ENCODE measurements around the gene ANKRD18A.

The ANKRD18A gene

GRCh38 chr9:38620483-38621433 is at the start of gene ANKRD18A:
Gene ANKRD18A, minus strand, starts transcription at chr9:38620596. Its CDS starts 311 bp downstream, at chr9:38620285.
- DNase-seq, result peak; percentile 74

DNA sequence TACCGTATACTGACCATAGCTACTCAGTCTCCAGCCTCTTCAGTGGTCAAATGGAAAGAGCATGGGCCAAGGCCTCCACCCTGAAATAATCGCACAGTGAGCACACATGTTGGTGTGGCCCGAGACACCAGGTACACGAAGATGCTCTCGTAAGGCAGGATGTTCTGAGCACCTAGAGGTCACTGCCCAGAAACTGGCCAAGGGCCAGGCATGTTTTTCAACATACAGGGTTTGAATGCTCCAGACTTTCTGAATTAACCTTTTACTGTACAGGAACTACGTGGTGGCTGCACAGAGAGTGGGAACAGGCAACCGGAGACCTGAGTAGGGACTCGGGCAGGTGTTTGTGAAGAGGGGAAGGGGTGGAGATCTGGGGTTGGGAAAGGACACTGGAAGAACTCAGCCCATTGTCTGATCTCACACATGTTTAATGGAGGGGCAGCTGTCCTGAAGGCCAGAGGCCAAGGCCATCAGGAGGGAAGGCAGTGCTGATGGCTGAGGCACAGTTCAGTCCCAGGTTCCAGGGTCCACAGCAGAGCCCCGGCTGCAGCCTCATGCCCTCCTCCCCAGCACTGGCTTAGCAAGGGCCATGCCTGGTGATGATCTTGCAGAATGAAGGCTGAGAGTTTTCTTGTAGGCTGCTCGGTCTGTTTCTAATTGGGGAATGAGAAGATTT is 48.5 kb upstream of the ANKRD18A start:
- no peak for DNase-seq

- no peak for DNase-seq
Observed at GRCh38 chr9:38662763-38663593, 42.6 kb upstream of the ANKRD18A start.

- DNase-seq, result no peak
Observed at GRCh38 chr9:38659538-38659937, 39.1 kb upstream of the ANKRD18A start.

- DNase-seq, result no peak
Observed at GRCh38 chr9:38656896-38657295, 36.5 kb upstream of the ANKRD18A start.

DNA sequence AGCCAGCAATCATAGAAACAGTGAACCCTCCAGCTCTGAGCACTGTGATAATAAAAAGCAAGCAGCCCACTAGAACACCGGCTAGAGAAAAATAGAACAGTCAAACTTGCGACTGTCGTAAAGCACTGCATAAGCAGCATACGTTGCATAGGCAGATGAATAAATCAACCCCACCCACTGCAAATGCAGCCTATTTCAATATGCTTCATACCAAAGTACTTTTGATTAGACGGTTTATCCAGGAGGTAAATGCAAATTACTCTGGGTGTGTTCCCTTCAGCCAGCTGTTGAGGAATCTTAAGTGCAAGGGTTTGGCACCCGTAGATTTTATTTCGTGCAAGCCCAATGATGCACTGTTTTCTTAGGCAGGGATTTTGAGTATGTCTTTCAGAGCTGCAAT is 32.1 kb upstream of the ANKRD18A start:
- DNase-seq, result no peak

DNA sequence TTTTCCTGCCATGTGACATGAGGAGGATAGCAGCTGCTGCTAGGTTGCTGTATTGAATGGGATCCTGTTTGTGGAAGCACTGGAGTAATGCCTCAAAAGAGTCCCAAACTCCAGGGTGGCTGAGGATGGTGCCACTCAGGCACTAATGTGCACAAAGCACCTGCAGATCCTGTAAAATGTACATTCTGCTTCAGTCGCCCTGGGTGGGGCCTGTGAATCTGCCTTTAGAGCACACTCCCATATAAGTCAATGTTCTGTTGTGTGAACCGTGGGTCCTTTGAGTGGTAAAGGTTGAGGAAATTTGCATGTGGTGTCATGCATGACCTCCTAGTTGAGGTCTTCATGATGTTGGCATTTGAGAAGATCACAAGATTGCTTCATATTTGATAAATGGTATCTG is 31.6 kb upstream of the ANKRD18A start:
- DNase-seq, result no peak

DNA sequence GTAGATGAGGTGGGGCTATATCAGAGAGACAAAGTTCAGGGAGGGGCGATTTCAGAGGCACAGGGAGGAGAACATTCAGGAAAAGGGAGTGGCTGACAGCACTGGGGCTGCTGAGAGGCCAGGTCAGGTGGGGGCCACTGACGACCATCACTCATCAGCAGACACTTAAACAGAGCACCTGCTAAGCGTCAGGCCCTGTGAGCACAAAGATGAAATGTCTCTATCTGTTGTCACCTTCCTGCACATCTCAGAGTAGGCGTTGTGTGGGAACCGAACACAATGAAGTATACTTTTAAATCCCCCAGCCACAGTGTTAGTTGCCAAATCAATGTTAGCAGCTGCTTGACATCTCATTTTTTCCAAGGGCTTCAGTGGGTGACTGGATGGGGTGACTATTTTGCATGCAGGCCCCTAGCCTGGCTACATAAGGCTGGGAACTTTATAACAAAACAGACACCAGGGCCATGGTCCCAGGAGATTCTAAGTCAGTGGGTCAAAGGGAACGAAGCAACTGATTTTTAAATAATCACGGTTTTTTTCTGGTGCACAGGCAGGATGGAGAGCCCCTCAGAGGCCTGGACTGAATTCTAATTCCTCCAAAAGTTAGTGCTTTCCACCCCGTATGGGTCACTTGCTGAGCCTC is 31.1 kb upstream of the ANKRD18A start:
- no peak for DNase-seq

GRCh38 chr9:38650564-38650963 is 30.2 kb upstream of the ANKRD18A start:
- no peak for DNase-seq

GRCh38 chr9:38649731-38650363 is 29.5 kb upstream of the ANKRD18A start:
- no peak for DNase-seq

- no peak for DNase-seq
Observed at GRCh38 chr9:38644601-38645000, 24.2 kb upstream of the ANKRD18A start.

DNA sequence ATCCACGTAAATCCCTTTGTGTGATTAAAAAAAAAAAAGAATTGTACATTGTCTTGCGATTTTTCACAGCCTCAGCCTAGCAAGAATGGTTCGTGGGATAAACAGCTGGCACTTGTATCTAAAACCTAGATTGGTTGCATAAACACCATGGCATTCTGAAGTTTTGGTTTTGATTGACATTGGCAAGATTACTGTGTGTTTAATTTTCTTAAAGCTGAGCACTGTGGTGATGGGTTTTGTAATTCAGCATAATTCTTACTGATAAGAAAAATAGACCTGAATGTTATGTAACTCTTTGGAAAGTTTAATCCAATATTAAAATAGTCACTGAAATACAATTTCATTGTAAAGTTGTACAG is 23.4 kb upstream of the ANKRD18A start:
- DNase-seq, result no peak

- DNase-seq, result no peak
Observed at GRCh38 chr9:38642951-38643814, 22.8 kb upstream of the ANKRD18A start.

- DNase-seq, result no peak
Observed at GRCh38 chr9:38641985-38642864, 21.8 kb upstream of the ANKRD18A start.

DNA sequence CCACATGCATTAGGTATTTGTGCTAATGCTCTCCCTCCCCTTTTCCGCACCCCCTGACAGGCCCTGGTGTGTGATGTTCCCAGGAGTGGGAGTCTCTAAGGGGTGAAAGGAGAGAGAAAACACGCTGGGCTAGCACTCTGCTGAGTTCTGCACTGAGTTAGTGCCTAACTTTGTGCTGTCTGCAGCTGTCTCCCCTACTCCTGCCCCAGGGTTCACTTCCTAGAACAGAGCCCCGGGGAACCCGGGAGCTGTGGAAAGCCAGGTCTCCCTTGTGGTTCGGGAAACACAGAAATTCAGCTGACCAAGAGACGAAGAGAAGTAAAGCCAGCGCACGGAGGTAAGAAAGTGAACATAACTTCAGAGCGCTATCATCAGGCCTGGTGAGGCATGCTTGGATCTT is 20.7 kb upstream of the ANKRD18A start:
- DNase-seq, result no peak

DNA sequence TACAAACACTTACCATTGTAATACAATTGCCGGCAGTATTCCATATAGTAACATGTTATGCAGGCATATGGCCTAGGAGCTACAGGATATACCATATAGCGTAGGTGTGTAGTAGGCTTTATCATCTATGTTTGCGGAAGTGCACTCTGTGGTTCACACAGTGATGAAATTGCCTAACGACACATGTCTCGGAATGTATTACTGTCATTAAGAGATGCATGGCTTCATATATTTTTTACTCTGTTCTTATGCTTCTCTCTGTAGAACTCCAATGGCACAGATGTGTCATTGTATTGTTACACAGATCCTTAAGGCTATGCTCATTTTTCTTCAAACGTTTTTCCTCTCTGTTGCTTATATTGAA is 19.2 kb upstream of the ANKRD18A start:
- DNase-seq, result no peak

- DNase-seq, result no peak
Observed at GRCh38 chr9:38638881-38639576, 18.6 kb upstream of the ANKRD18A start.

- DNase-seq, result no peak
Observed at GRCh38 chr9:38634315-38634714, 13.9 kb upstream of the ANKRD18A start.

DNA sequence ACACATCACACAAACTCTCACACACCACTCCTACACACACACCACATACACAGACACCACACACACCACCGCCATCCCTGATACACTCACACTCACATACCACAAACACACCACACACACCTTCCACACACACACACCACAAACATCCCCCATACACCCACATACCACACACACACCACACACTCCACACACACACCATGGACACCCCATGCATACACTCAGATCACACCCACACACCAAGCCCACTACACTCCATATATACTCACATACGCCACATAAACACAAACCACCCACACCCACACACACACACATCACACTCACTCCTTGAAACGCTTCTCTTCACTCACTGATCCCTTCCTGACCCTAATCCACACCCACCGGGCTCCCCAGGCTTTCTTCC is 9.1 kb upstream of the ANKRD18A start:
- DNase-seq, result no peak

DNA sequence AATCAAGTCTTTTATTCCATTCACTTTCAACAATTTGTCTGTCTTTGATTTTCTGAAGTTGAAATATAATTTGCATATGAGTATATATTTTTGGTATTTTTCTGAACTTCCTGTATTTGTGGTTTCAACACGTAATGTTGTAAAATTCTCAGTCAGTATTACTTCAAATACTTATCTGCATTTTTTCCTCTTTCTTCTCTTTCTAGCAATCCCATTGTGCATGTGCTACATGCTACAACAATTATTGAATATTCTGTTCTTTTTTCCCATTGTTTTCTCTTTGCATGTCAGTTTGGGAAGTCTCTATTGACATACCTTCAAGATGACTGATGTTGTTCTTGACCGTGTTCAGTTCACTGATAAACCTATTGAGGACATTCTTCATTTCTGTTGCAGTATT is 5.6 kb upstream of the ANKRD18A start:
- no peak for DNase-seq
